H9 (cell line): Measurements from ENCODE around the gene ARSJ. TPM values are rescaled to one million over a fixed set of nuclear protein-coding genes. Genes with fewer than 3 reads are reported as not detected.

ENCODE experiments used
- DNase-seq: peaks from one replicate; pipeline ENCODE4 v3.0.0-alpha.2; 2017
- H2AFZ ChIP-seq: one replicate; pipeline ENCODE4 v1.6.1; 2013; ENCODE audit warnings: mild to moderate bottlenecking, low read length, control low read depth, moderate library complexity
- H2AK5ac ChIP-seq: 2 replicates; pipeline ENCODE4 v1.6.1; 2013; ENCODE audit warnings: low read length, control low read depth, mixed read lengths; ENCODE audit not compliant: insufficient read length
- H2BK120ac ChIP-seq: one replicate; pipeline ENCODE4 v1.6.1; 2013; ENCODE audit warnings: low read depth, mild to moderate bottlenecking, low read length, control low read depth, inconsistent platforms; ENCODE audit not compliant: poor library complexity, severe bottlenecking
- H2BK12ac ChIP-seq: 2 replicates; pipeline ENCODE4 v1.6.1; 2013; ENCODE audit warnings: low read length, control low read depth, mixed read lengths, low read depth; ENCODE audit not compliant: insufficient read length
- H2BK15ac ChIP-seq: 2 replicates; pipeline ENCODE4 v1.6.1; 2013; ENCODE audit warnings: low read depth, low read length, control low read depth
- H2BK20ac ChIP-seq: one replicate; pipeline ENCODE4 v1.6.1; 2013; ENCODE audit warnings: low read depth, mild to moderate bottlenecking, low read length, control low read depth, inconsistent platforms; ENCODE audit not compliant: poor library complexity, severe bottlenecking
- H2BK5ac ChIP-seq: 2 replicates; pipeline ENCODE4 v1.6.1; 2013; ENCODE audit warnings: low read length, control low read depth, mixed read lengths; ENCODE audit not compliant: insufficient read length
- H3K14ac ChIP-seq: 2 replicates; pipeline ENCODE4 v1.6.1; 2013; ENCODE audit warnings: low read length, control low read depth; ENCODE audit not compliant: insufficient read depth
- H3K18ac ChIP-seq: 2 replicates; pipeline ENCODE4 v1.6.1; 2013; ENCODE audit warnings: low read depth, mild to moderate bottlenecking, mixed read lengths, low read length, control low read depth; ENCODE audit not compliant: insufficient read length
- H3K23ac ChIP-seq: 2 replicates; pipeline ENCODE4 v1.6.1; 2013; ENCODE audit warnings: low read length, control low read depth, mixed read lengths, low read depth; ENCODE audit not compliant: insufficient read length
- H3K23me2 ChIP-seq: 2 replicates; pipeline ENCODE4 v1.6.1; 2013; ENCODE audit warnings: low read depth, mild to moderate bottlenecking, mixed read lengths, low read length, control low read depth; ENCODE audit not compliant: insufficient read length, poor library complexity, severe bottlenecking
- H3K27ac ChIP-seq: 2 replicates; pipeline ENCODE4 v1.5.1; 2013; ENCODE audit warnings: low read length, control low read depth, mixed read lengths, low read depth; ENCODE audit not compliant: insufficient read length
- H3K27me3 ChIP-seq: 2 replicates; pipeline ENCODE4 v1.6.1; 2013; ENCODE audit warnings: low read length, control low read depth, inconsistent platforms; ENCODE audit not compliant: insufficient read depth
- H3K4ac ChIP-seq: 2 replicates; pipeline ENCODE4 v1.6.1; 2013; ENCODE audit warnings: low read depth, mild to moderate bottlenecking, control low read depth, inconsistent platforms, low read length, moderate library complexity
- H3K4me1 ChIP-seq: 2 replicates; pipeline ENCODE4 v1.6.1; 2013; ENCODE audit warnings: low read length, control low read depth, inconsistent platforms; ENCODE audit not compliant: insufficient read depth
- H3K4me2 ChIP-seq: 2 replicates; pipeline ENCODE4 v1.6.1; 2013; ENCODE audit warnings: low read length, control low read depth, mixed read lengths; ENCODE audit not compliant: insufficient read length, insufficient read depth
- H3K56ac ChIP-seq: 2 replicates; pipeline ENCODE4 v1.6.1; 2013; ENCODE audit warnings: low read depth, mild to moderate bottlenecking, mixed read lengths, low read length, control low read depth; ENCODE audit not compliant: insufficient read length
- H3K79me1 ChIP-seq: 2 replicates; pipeline ENCODE4 v1.6.1; 2013; ENCODE audit warnings: low read depth, mild to moderate bottlenecking, moderate library complexity, low read length, control low read depth, inconsistent platforms; ENCODE audit not compliant: insufficient read depth, poor library complexity, severe bottlenecking
- H3K79me2 ChIP-seq: 2 replicates; pipeline ENCODE4 v1.6.1; 2013; ENCODE audit warnings: low read length, control low read depth, inconsistent platforms; ENCODE audit not compliant: insufficient read depth
- H3K9ac ChIP-seq: 2 replicates; pipeline ENCODE4 v1.6.1; 2013; ENCODE audit warnings: low read length, control low read depth, mixed read lengths; ENCODE audit not compliant: insufficient read length; ENCODE audit errors: extremely low read depth
- H3K9me3 ChIP-seq: one replicate; pipeline ENCODE4 v1.6.1; 2013; ENCODE audit warnings: low read depth, low read length, inconsistent platforms; ENCODE audit not compliant: control insufficient read depth
- H3T11ph ChIP-seq: one replicate; pipeline ENCODE4 v1.6.1; 2013; ENCODE audit warnings: mild to moderate bottlenecking, low read length, control low read depth, inconsistent platforms
- H4K20me1 ChIP-seq: one replicate; pipeline ENCODE4 v1.6.1; 2013; ENCODE audit not compliant: control insufficient read depth, insufficient read length, insufficient read depth
- H4K5ac ChIP-seq: 2 replicates; pipeline ENCODE4 v1.6.1; 2013; ENCODE audit warnings: low read depth, mild to moderate bottlenecking, mixed read lengths, low read length, control low read depth; ENCODE audit not compliant: insufficient read length
- H4K8ac ChIP-seq: replicated peaks from 2 replicates; pipeline ENCODE4 v1.6.1; 2013; ENCODE audit warnings: low read length, control low read depth, mixed read lengths, low read depth; ENCODE audit not compliant: insufficient read length
- H4K91ac ChIP-seq: 2 replicates; pipeline ENCODE4 v1.6.1; 2013; ENCODE audit warnings: low read depth, mild to moderate bottlenecking, moderate library complexity, mixed read lengths, low read length, control low read depth; ENCODE audit not compliant: insufficient read length
- H3K27ac Mint-ChIP-seq, 3 experiments: 2 replicates in 2 of 3; 3 replicates in 1 of 3; pipeline ENCODE4 v1.8.0; 2020 to 2021; ENCODE audit warnings: mixed read lengths in 3 of 3, mild to moderate bottlenecking in 1 of 3, moderate library complexity in 1 of 3
- H3K27me3 Mint-ChIP-seq: 2 replicates; pipeline ENCODE4 v1.8.0; 2021; ENCODE audit warnings: low read depth, mild to moderate bottlenecking, moderate library complexity, mixed read lengths
- H3K36me3 Mint-ChIP-seq, 3 experiments: 2 replicates in 2 of 3; 3 replicates in 1 of 3; pipeline ENCODE4 v1.8.0; 2020 to 2021; ENCODE audit warnings: low read depth in 3 of 3, mixed read lengths in 3 of 3; ENCODE audit not compliant: insufficient read depth in 1 of 3
- H3K4me1 Mint-ChIP-seq, 2 experiments: 2 replicates each; pipeline ENCODE4 v1.8.0; 2020; ENCODE audit warnings: mixed read lengths in 2 of 2
- H3K4me3 Mint-ChIP-seq, 2 experiments: 2 replicates in 1 of 2; 3 replicates in 1 of 2; pipeline ENCODE4 v1.8.0; 2020 to 2021; ENCODE audit warnings: mild to moderate bottlenecking in 2 of 2, mixed read lengths in 2 of 2, moderate library complexity in 1 of 2
- H3K9me3 Mint-ChIP-seq, 2 experiments: 2 replicates in 1 of 2; 3 replicates in 1 of 2; pipeline ENCODE4 v1.8.0; 2020; ENCODE audit warnings: mild to moderate bottlenecking in 2 of 2, mixed read lengths in 2 of 2, moderate library complexity in 1 of 2
- CTCF ChIP-seq: fragments of 200-600 bp; sonication (generic); conservative IDR thresholded peaks from 3 replicates; pipeline ENCODE4 v1.8.0; 2021; ENCODE audit warnings: antibody characterized with exemption, mild to moderate bottlenecking
- WGBS: extraction: QIAGEN DNeasy Blood & Tissue Kit; methylation state at CpG from one replicate; pipeline ENCODE4 v1.1.7; 2013; ENCODE audit warnings: missing lambda C conversion rate, low lambda C conversion rate, mixed read lengths; ENCODE audit not compliant: insufficient read length; ENCODE audit errors: extremely low coverage; 5-methylcytosine and 5-hydroxymethylcytosine counted together
- total RNA-seq: library from RNA; stranded (reverse); gene quantifications from 2 replicates; pipeline ENCODE4 v1.2.1, GENCODE V29; 2021

The ARSJ gene
- total RNA-seq, 1 experiment from 2014 or later: 1.1 TPM

- Histone ChIP-seq H3T11ph (no peak overlapping the region), H3K27ac (no peak overlapping the region), H3K9ac (no peak overlapping the region), H2AFZ (no peak overlapping the region), H4K5ac (no peak overlapping the region), H4K20me1 (no peaks in the 10 kb centered on the region), H2BK20ac (no peak overlapping the region), H3K79me1 (no peaks in the 10 kb centered on the region), H3K14ac (no peak overlapping the region), H3K4me2 (no peak overlapping the region), H3K4me1 (no peaks in the 10 kb centered on the region), H3K23me2 (no peaks in the 10 kb centered on the region), H4K91ac (no peak overlapping the region), H4K8ac (no peak overlapping the region), H2BK15ac (no peak overlapping the region), H3K27me3 (no peaks in the 10 kb centered on the region), H3K18ac (no peak overlapping the region), H2BK5ac (no peak overlapping the region), H3K9me3 (no peaks in the 10 kb centered on the region), H3K79me2 (no peaks in the 10 kb centered on the region), H2AK5ac (no peak overlapping the region), H2BK120ac (no peak overlapping the region), H3K23ac (no peak overlapping the region), H2BK12ac (no peak overlapping the region), H3K4ac (no peak overlapping the region), H3K56ac (no peak overlapping the region)
- WGBS: no CpG with 5 or more reads among the region's 5 CpGs
- no peaks in the 10 kb centered on the region for H3K4me1 Mint-ChIP-seq
- no peak for DNase-seq
- H3K36me3 Mint-ChIP-seq: peaks cover 7 to 19% (median 8%) of the 10 kb centered on the region in 3 experiments
- H3K9me3 Mint-ChIP-seq: peaks cover 12 to 17% of the 10 kb centered on the region in 2 experiments
- no peak for TF ChIP-seq CTCF
- H3K27ac Mint-ChIP-seq: no peak overlapping the region
- H3K4me3 Mint-ChIP-seq: no peak overlapping the region
- H3K27me3 Mint-ChIP-seq: no peaks in the 10 kb centered on the region
Observed at GRCh38 chr4:113851816-113852215, 127.6 kb downstream of the ARSJ start.

Other genes with a start within 250 kb of the ARSJ start
- gene CAMK2D, start 217.9 kb downstream of the ARSJ start, total RNA-seq: 8.3 and 9.0 TPM in 2 replicates